Neuronal stem cell (in vitro differentiated cells): Measurements from ENCODE around the gene RASL10A.

Experiments used
- DNase-seq: peaks from one replicate; pipeline ENCODE4 v3.0.0-alpha.2; 2013; ENCODE audit warnings: low spot score
- H2AFZ ChIP-seq: one replicate; pipeline ENCODE4 v1.6.1; 2013; ENCODE audit warnings: mild to moderate bottlenecking, low read length, inconsistent platforms
- H2AK5ac ChIP-seq: 2 replicates; pipeline ENCODE4 v1.6.1; 2013; ENCODE audit warnings: low read depth, mild to moderate bottlenecking, inconsistent platforms, low read length, moderate library complexity, mixed read lengths
- H2BK120ac ChIP-seq: 2 replicates; pipeline ENCODE4 v1.6.1; 2013; ENCODE audit warnings: low read depth, mild to moderate bottlenecking, inconsistent platforms, low read length, moderate library complexity, mixed read lengths
- H2BK12ac ChIP-seq: one replicate; pipeline ENCODE4 v1.6.1; 2013; ENCODE audit warnings: low read length, inconsistent platforms
- H2BK15ac ChIP-seq: 2 replicates; pipeline ENCODE4 v1.6.1; 2013; ENCODE audit warnings: mild to moderate bottlenecking, low read length, inconsistent platforms, mixed read lengths
- H2BK5ac ChIP-seq: one replicate; pipeline ENCODE4 v1.6.1; 2013; ENCODE audit warnings: inconsistent platforms, mild to moderate bottlenecking, low read length, moderate library complexity
- H3K14ac ChIP-seq: one replicate; pipeline ENCODE4 v1.6.1; 2013; ENCODE audit warnings: low read length, inconsistent platforms
- H3K18ac ChIP-seq: 2 replicates; pipeline ENCODE4 v1.6.1; 2013; ENCODE audit warnings: low read length, inconsistent platforms
- H3K23ac ChIP-seq: 2 replicates; pipeline ENCODE4 v1.6.1; 2013; ENCODE audit warnings: low read depth, mild to moderate bottlenecking, mixed read lengths, low read length, inconsistent platforms; ENCODE audit not compliant: poor library complexity
- H3K27ac ChIP-seq: replicated peaks from 3 replicates; pipeline ENCODE4 v1.5.1; 2013; ENCODE audit warnings: low read length, inconsistent platforms
- H3K27me3 ChIP-seq, 3 experiments: 2 replicates each; pipeline ENCODE4 v1.6.1; 2013; ENCODE audit warnings: low read length in 3 of 3, mild to moderate bottlenecking in 2 of 3, inconsistent platforms in 1 of 3, low read depth in 1 of 3, mixed read lengths in 1 of 3, moderate library complexity in 1 of 3; ENCODE audit not compliant: control insufficient read depth in 3 of 3, insufficient read depth in 3 of 3
- H3K36me3 ChIP-seq, 2 donors: replicated peaks in 1 of 2; 2 replicates each; pipeline ENCODE4 v1.6.1; 2013; ENCODE audit warnings: low read length in 2 of 2; ENCODE audit not compliant: control insufficient read depth in 2 of 2, insufficient read depth in 2 of 2
- H3K4ac ChIP-seq: 2 replicates; pipeline ENCODE4 v1.6.1; 2013; ENCODE audit warnings: inconsistent platforms, mild to moderate bottlenecking, low read length, moderate library complexity
- H3K4me1 ChIP-seq, 2 donors: 1 replicate in 1 of 2; 2 replicates in 1 of 2; pipeline ENCODE4 v1.6.1; 2013; ENCODE audit warnings: low read length in 2 of 2, low read depth in 1 of 2; ENCODE audit not compliant: control insufficient read depth in 2 of 2, insufficient read depth in 1 of 2
- H3K4me2 ChIP-seq: one replicate; pipeline ENCODE4 v1.6.1; 2013; ENCODE audit warnings: mild to moderate bottlenecking, low read length, inconsistent platforms; ENCODE audit not compliant: insufficient read depth, poor library complexity, severe bottlenecking
- H3K4me3 ChIP-seq, 2 donors: 2 replicates each; pipeline ENCODE4 v1.5.1; 2013; ENCODE audit warnings: low read length in 2 of 2, mild to moderate bottlenecking in 2 of 2, inconsistent platforms in 1 of 2, moderate library complexity in 1 of 2
- H3K79me1 ChIP-seq: one replicate; pipeline ENCODE4 v1.6.1; 2013; ENCODE audit warnings: low read depth, mild to moderate bottlenecking, inconsistent platforms, low read length, moderate library complexity
- H3K9ac ChIP-seq: one replicate; pipeline ENCODE4 v1.6.1; 2013; ENCODE audit warnings: mild to moderate bottlenecking, low read depth, low read length, inconsistent platforms; ENCODE audit not compliant: poor library complexity
- H3K9me3 ChIP-seq, 2 donors: replicated peaks in 1 of 2; 2 replicates each; pipeline versions ENCODE3 to v1.6.1; 2013; ENCODE audit warnings: low read length in 2 of 2, mild to moderate bottlenecking in 2 of 2, inconsistent platforms in 1 of 2, low read depth in 1 of 2, mixed read lengths in 1 of 2, moderate library complexity in 1 of 2; ENCODE audit not compliant: control insufficient read depth in 2 of 2, insufficient read depth in 1 of 2
- H4K8ac ChIP-seq: one replicate; pipeline ENCODE4 v1.6.1; 2013; ENCODE audit warnings: low read depth, mild to moderate bottlenecking, inconsistent platforms, low read length, moderate library complexity
- H4K91ac ChIP-seq: one replicate; pipeline ENCODE4 v1.6.1; 2013; ENCODE audit warnings: low read length, low read depth, mild to moderate bottlenecking, inconsistent platforms; ENCODE audit not compliant: poor library complexity
- WGBS, 2 donors: extraction: QIAGEN DNeasy Blood & Tissue Kit; methylation state at CpG; one replicate each; pipeline ENCODE4 v1.1.7; 2013; ENCODE audit warnings: missing lambda C conversion rate in 2 of 2, mixed read lengths in 1 of 2; ENCODE audit not compliant: insufficient read length in 2 of 2, insufficient replicate concordance in 1 of 2; ENCODE audit errors: extremely low coverage in 2 of 2; 5-methylcytosine and 5-hydroxymethylcytosine counted together

Gene RASL10A

GRCh38 chr22:29291215-29291614 is 24.3 kb downstream of the RASL10A start:
- Histone ChIP-seq H3K4ac (no peak overlapping the region), H3K4me3 (no peak overlapping the region), H2BK5ac (no peak overlapping the region), H3K4me2 (no peak overlapping the region), H2BK120ac (no peak overlapping the region), H3K9me3 (no peaks in the 10 kb centered on the region), H3K18ac (no peak overlapping the region), H3K9ac (no peak overlapping the region), H3K27ac (no peak overlapping the region), H4K8ac (no peak overlapping the region), H3K36me3 (peaks cover 52 to 100% of the 10 kb centered on the region in 2 donors), H4K91ac (no peak overlapping the region), H2AFZ (no peak overlapping the region), H2AK5ac (no peak overlapping the region), H3K79me1 (no peaks in the 10 kb centered on the region), H3K14ac (no peak overlapping the region), H2BK15ac (no peak overlapping the region), H3K27me3 (no peaks in the 10 kb centered on the region), H2BK12ac (no peak overlapping the region), H3K23ac (no peak overlapping the region), H3K4me1 (peaks cover 0 to 2% of the 10 kb centered on the region in 2 donors)
- no peak for DNase-seq
- no CpG with 5 or more reads among the region's 7 CpGs for WGBS, 2 donors

- H3K9me3 ChIP-seq = no peaks in the 10 kb centered on the region
- no peak for DNase-seq
- no peak overlapping the region for H2BK15ac ChIP-seq
- H2AFZ ChIP-seq = no peak overlapping the region
- no peak overlapping the region for H3K4ac ChIP-seq
- H3K14ac ChIP-seq = no peak overlapping the region
- no peaks in the 10 kb centered on the region for H3K27me3 ChIP-seq
- no peak overlapping the region for H3K27ac ChIP-seq
- H2BK5ac ChIP-seq = no peak overlapping the region
- H2BK12ac ChIP-seq = no peak overlapping the region
- H3K18ac ChIP-seq = no peak overlapping the region
- H3K4me3 ChIP-seq = no peak overlapping the region
- H4K8ac ChIP-seq = no peak overlapping the region
- H3K4me2 ChIP-seq = no peak overlapping the region
- peaks cover 51 to 99% of the 10 kb centered on the region in 2 donors for H3K36me3 ChIP-seq
- peaks cover 0 to 2% of the 10 kb centered on the region in 2 donors for H3K4me1 ChIP-seq
- no peak overlapping the region for H3K23ac ChIP-seq
- H2AK5ac ChIP-seq = no peak overlapping the region
- no peak overlapping the region for H2BK120ac ChIP-seq
- WGBS, 2 donors = no CpG with 5 or more reads among the region's 5 CpGs
- no peaks in the 10 kb centered on the region for H3K79me1 ChIP-seq
- no peak overlapping the region for H3K9ac ChIP-seq
- no peak overlapping the region for H4K91ac ChIP-seq
Measured at GRCh38 chr22:29290061-29290460, 25.4 kb downstream of the RASL10A start.

GRCh38 chr22:29288837-29289236 is 26.7 kb downstream of the RASL10A start:
- no peaks in the 10 kb centered on the region for H3K9me3 ChIP-seq
- H3K27ac ChIP-seq = no peak overlapping the region
- H3K23ac ChIP-seq = no peak overlapping the region
- no peak overlapping the region for H2BK5ac ChIP-seq
- no peaks in the 10 kb centered on the region for H3K79me1 ChIP-seq
- no peak overlapping the region for H2BK12ac ChIP-seq
- no peak overlapping the region for H3K4me2 ChIP-seq
- peaks cover 0 to 2% of the 10 kb centered on the region in 2 donors for H3K4me1 ChIP-seq
- H3K27me3 ChIP-seq = no peaks in the 10 kb centered on the region
- no peak overlapping the region for H3K4me3 ChIP-seq
- H3K14ac ChIP-seq = no peak overlapping the region
- H3K9ac ChIP-seq = no peak overlapping the region
- H2BK15ac ChIP-seq = no peak overlapping the region
- H3K18ac ChIP-seq = no peak overlapping the region
- no peak overlapping the region for H4K91ac ChIP-seq
- no peak overlapping the region for H2AK5ac ChIP-seq
- no peak overlapping the region for H3K4ac ChIP-seq
- H2BK120ac ChIP-seq = no peak overlapping the region
- H3K36me3 ChIP-seq = peaks cover 55 to 99% of the 10 kb centered on the region in 2 donors
- no peak overlapping the region for H2AFZ ChIP-seq
- WGBS, 2 donors = no CpG with 5 or more reads among the region's 2 CpGs
- H4K8ac ChIP-seq = no peak overlapping the region
- no peak for DNase-seq

- Histone ChIP-seq H3K23ac (no peak overlapping the region), H3K14ac (no peak overlapping the region), H3K9ac (no peak overlapping the region), H2AK5ac (no peak overlapping the region), H2BK5ac (no peak overlapping the region), H3K4me2 (no peak overlapping the region), H4K91ac (no peak overlapping the region), H3K4me3 (no peak overlapping the region), H2BK15ac (no peak overlapping the region), H3K79me1 (no peaks in the 10 kb centered on the region), H3K36me3 (peaks cover 46 to 94% of the 10 kb centered on the region in 2 donors), H4K8ac (no peak overlapping the region), H3K4ac (no peak overlapping the region), H2AFZ (no peak overlapping the region), H2BK120ac (no peak overlapping the region), H2BK12ac (no peak overlapping the region), H3K27ac (no peak overlapping the region), H3K4me1 (no peaks in the 10 kb centered on the region), H3K18ac (no peak overlapping the region), H3K27me3 (no peaks in the 10 kb centered on the region), H3K9me3 (no peaks in the 10 kb centered on the region)
- no CpG with 5 or more reads among the region's 3 CpGs for WGBS, 2 donors
- no peak for DNase-seq
Measured at GRCh38 chr22:29284196-29284595, 31.3 kb downstream of the RASL10A start.
